ENCODE measurements around the gene F13B.

GRCh38 chr1:197001828-197002227, 65.2 kb downstream of the F13B start:
- TF ChIP-seq EP300 (IDR thresholded peaks at IDR 0.05), result no peak
- TF ChIP-seq CTCF (IDR thresholded peaks at IDR 0.05), result no peak
- TF ChIP-seq POLR2AphosphoS5 (IDR thresholded peaks at IDR 0.05), result no peak
- no peak for TF ChIP-seq POLR2A (IDR thresholded peaks at IDR 0.05; ENCODE audit: low read depth)
